ENCODE measurements around the gene HDAC6. TPM values are rescaled to one million over a fixed set of nuclear protein-coding genes. Genes with fewer than 3 reads are reported as not detected.

Gene HDAC6
- total and polyA plus RNA-seq, 8 donors, result 24.9 to 132 (median 31.7) TPM

GRCh38 chrX:48787505-48788443 is 14.1 kb upstream of the HDAC6 start:
- H3K4me3 ChIP-seq, result no peak overlapping the region
- H3K27ac ChIP-seq, result no peak overlapping the region
- DNase-seq, result no peak

GRCh38 chrX:48789366-48790220 is 12.3 kb upstream of the HDAC6 start:
- 44 to 66% methylated on average over 7 of the region's 7 CpGs for WGBS, 2 donors
- FAIRE-seq (no peak), DNase-seq (peak in 1 of 6 donors; percentile 21), ATAC-seq (no peak)
- TF ChIP-seq, protein P1, sequence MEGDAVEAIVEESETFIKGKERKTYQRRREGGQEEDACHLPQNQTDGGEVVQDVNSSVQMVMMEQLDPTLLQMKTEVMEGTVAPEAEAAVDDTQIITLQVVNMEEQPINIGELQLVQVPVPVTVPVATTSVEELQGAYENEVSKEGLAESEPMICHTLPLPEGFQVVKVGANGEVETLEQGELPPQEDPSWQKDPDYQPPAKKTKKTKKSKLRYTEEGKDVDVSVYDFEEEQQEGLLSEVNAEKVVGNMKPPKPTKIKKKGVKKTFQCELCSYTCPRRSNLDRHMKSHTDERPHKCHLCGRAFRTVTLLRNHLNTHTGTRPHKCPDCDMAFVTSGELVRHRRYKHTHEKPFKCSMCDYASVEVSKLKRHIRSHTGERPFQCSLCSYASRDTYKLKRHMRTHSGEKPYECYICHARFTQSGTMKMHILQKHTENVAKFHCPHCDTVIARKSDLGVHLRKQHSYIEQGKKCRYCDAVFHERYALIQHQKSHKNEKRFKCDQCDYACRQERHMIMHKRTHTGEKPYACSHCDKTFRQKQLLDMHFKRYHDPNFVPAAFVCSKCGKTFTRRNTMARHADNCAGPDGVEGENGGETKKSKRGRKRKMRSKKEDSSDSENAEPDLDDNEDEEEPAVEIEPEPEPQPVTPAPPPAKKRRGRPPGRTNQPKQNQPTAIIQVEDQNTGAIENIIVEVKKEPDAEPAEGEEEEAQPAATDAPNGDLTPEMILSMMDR (IDR thresholded peaks at IDR 0.05), result no peak
- Histone ChIP-seq H3K27ac (no peak overlapping the region), H3K36me3 (no peaks in the 10 kb centered on the region), H3K4me3 (no peak overlapping the region), H3K27me3 (peaks cover 0 to 7% (median 0%) of the 10 kb centered on the region in 4 donors), H3K4me1 (no peaks in the 10 kb centered on the region), H3K9me3 (no peaks in the 10 kb centered on the region)
- intact Hi-C loops (cut with DNase I), result no loop called here

More at GRCh38 chrX:48787505-48788443, 14.1 kb upstream of the HDAC6 start:
- TF ChIP-seq, protein P1 (IDR thresholded peaks at IDR 0.05), result no peak
- WGBS, 2 donors, result 35 to 41% methylated on average over 17 of the region's 17 CpGs
- no peaks in the 10 kb centered on the region for H3K36me3 ChIP-seq
- FAIRE-seq (no peak), ATAC-seq (no peak)
- no peaks in the 10 kb centered on the region for H3K4me1 ChIP-seq
- peaks cover 0 to 7% (median 0%) of the 10 kb centered on the region in 4 donors for H3K27me3 ChIP-seq
- no peaks in the 10 kb centered on the region for H3K9me3 ChIP-seq
- intact Hi-C loops (cut with DNase I), result no loop called here

DNA sequence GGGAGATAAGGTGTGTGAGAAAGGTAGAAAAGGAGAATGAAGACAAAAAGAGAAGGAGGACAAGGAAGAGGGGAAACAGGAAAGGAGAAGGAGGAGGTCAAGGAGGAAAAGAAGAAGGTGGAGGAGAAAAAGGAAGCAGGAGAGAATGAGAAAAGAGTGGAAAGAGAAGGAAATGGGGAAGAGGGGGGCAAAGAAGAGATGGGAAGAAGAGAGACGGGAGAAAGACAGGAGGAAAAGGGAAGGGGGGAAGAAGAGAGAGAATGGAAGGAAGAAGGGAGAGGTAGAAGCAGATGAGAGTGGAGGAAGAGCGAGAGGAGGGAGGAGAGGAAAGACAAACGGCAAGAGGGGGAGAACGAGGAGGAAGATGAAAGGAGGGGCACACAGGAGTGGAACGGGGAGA is 11.4 kb upstream of the HDAC6 start:
- TF ChIP-seq, protein P1 (IDR thresholded peaks at IDR 0.05), result no peak
- H3K4me3 ChIP-seq, result no peak overlapping the region
- H3K27ac ChIP-seq, result no peak overlapping the region
- intact Hi-C loops (cut with DNase I), result no loop called here
- no peaks in the 10 kb centered on the region for H3K9me3 ChIP-seq
- H3K4me1 ChIP-seq, result no peaks in the 10 kb centered on the region
- ATAC-seq (no peak), FAIRE-seq (no peak), DNase-seq (no peak)
- peaks cover 0 to 7% (median 0%) of the 10 kb centered on the region in 4 donors for H3K27me3 ChIP-seq
- 43 to 46% methylated on average over 5 of the region's 5 CpGs for whole genome bisulfite sequencing, 2 donors
- H3K36me3 ChIP-seq, result no peaks in the 10 kb centered on the region

DNA sequence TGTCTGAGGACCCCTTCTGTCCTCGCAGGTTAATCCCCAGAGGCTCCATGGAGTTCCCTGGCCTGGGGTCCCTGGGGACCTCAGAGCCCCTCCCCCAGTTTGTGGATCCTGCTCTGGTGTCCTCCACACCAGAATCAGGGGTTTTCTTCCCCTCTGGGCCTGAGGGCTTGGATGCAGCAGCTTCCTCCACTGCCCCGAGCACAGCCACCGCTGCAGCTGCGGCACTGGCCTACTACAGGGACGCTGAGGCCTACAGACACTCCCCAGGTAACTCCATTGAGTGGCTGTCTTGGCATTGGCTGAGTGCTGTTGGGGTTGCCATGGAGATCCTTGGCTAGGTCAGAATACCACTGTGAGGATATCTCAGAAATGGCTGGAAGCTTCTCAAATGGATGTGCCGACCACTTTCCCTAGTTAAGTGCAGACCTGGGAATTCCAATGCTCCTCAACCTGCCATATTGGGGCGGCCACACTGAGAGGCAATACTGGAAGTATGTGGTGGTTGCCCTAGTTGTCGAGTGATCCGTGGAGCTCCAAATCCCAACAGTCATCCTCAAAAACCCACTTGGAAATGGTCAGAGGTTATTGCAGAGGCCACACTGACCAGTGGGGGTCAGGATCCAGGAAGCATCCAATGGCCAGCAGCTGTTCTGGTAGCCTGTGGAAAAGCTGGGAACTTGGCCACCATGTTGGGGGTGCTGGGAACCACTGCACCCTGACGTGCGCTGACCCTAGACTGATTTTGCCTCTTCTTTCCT is 10.6 kb upstream of the HDAC6 start:
- FAIRE-seq, result no peak
- TF ChIP-seq, protein P1 (IDR thresholded peaks at IDR 0.05), result no peak
- H3K27me3 ChIP-seq, result peaks cover 0 to 7% (median 0%) of the 10 kb centered on the region in 4 donors
- 77 to 80% methylated on average over 10 to 11 of the region's 11 CpGs for WGBS, 2 donors
- H3K9me3 ChIP-seq, result no peaks in the 10 kb centered on the region
- no peaks in the 10 kb centered on the region for H3K36me3 ChIP-seq
- H3K27ac ChIP-seq, result no peak overlapping the region
- DNase-seq, result peak in 1 of 6 donors; percentile 38
- ATAC-seq, result no peak
- intact Hi-C loops (cut with DNase I), result no loop called here
- no peaks in the 10 kb centered on the region for H3K4me1 ChIP-seq
- no peak overlapping the region for H3K4me3 ChIP-seq

Data from pancreas (tissue), 10 donors.